Mucosa of stomach (tissue), 1 donor: ENCODE data around the gene IL6R.
"Not testable (repeated sequence)": the region's sequence is repeated elsewhere in the genome, so short reads cannot be mapped to it uniquely, and the experiment has no call there.

Source experiments
- H3K27me3 ChIP-seq: one replicate; pipeline ENCODE4 v1.7.0; 2013; ENCODE audit warnings: mild to moderate bottlenecking, low read length; ENCODE audit not compliant: control insufficient read depth, insufficient read depth
- H3K36me3 ChIP-seq: one replicate; pipeline ENCODE4 v1.7.0; 2013; ENCODE audit warnings: low read length; ENCODE audit not compliant: control insufficient read depth, insufficient read depth
- H3K4me1 ChIP-seq: one replicate; pipeline ENCODE4 v1.7.0; 2013; ENCODE audit warnings: mild to moderate bottlenecking, low read length; ENCODE audit not compliant: control insufficient read depth, insufficient read depth
- H3K4me3 ChIP-seq: one replicate; pipeline ENCODE4 v1.7.0; 2013; ENCODE audit warnings: low read length
- H3K9ac ChIP-seq: one replicate; pipeline ENCODE4 v1.7.0; 2013; ENCODE audit warnings: mild to moderate bottlenecking, low read length, moderate library complexity
- H3K9me3 ChIP-seq: one replicate; pipeline ENCODE4 v1.7.0; 2013; ENCODE audit warnings: mild to moderate bottlenecking, low read length, moderate library complexity; ENCODE audit not compliant: control insufficient read depth
- donor health status: Pancreatic carcinoma.

The IL6R gene

DNA sequence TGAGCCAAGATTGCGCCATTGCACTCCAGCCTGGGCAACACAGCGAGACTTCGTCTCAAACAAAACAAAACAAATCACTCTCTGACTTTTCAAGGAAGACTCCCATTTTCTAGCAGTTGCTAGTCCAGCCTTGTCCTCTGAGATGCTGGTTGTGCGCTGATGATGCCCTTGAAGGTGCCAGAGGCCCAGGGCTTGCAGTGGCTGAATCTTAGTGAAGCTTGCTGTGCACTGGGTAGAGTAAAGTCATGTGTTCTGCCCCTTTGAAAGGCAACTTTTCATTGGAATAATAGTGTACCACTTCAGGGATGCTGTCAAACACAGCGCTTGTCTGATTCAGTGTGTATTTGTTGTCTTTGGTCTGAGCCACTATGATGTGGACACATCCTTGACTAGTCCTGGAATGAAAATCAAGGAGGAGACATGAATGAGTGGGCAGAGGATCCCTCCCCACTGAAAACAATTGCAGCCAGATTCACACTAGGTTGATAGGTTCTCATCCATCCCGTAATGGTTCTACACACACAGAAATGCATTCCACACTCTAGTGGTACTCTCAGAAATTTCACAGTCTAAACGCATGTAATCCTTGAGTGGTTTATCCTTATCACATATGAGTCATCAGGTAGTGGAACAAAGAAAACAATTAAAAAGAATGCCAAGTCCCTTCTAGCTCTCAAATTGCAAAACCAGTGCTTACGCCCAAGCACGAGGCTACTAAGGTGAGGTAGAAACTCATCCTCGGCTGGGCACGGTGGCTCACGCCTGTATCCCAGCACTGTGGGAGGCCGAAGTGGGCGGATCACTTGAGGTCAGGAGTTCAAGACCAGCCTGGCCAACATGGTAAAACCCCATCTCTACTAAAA lies 79.0 kb downstream of the IL6R start:
- Histone ChIP-seq H3K4me1 (no peaks in the 10 kb centered on the region), H3K4me3 (no peak overlapping the region), H3K9ac (no peak overlapping the region), H3K36me3 (no peaks in the 10 kb centered on the region), H3K9me3 (no peaks in the 10 kb centered on the region), H3K27me3 (no peaks in the 10 kb centered on the region)

DNA sequence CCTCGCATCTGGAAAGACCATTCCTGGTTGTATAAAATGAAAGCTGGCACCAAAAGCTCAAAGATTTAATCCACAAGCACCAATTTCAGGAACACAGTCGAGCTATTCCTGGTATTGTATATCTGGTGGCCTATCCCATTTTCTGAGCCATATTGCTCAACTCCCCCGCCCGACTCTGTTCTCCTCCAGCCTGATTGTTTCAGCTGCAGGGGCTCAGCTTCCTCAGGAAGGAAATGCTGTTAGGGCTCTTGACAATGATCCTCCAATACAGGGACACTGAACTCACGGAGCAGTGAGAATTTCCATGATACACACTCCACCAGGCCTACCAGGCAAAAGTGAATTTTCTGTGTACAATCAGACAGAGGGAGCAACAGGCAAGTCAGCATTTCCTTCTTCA lies 80.0 kb downstream of the IL6R start:
- Histone ChIP-seq H3K4me1 (no peaks in the 10 kb centered on the region), H3K9me3 (no peaks in the 10 kb centered on the region), H3K36me3 (no peaks in the 10 kb centered on the region), H3K9ac (no peak overlapping the region), H3K4me3 (no peak overlapping the region), H3K27me3 (no peaks in the 10 kb centered on the region)

DNA sequence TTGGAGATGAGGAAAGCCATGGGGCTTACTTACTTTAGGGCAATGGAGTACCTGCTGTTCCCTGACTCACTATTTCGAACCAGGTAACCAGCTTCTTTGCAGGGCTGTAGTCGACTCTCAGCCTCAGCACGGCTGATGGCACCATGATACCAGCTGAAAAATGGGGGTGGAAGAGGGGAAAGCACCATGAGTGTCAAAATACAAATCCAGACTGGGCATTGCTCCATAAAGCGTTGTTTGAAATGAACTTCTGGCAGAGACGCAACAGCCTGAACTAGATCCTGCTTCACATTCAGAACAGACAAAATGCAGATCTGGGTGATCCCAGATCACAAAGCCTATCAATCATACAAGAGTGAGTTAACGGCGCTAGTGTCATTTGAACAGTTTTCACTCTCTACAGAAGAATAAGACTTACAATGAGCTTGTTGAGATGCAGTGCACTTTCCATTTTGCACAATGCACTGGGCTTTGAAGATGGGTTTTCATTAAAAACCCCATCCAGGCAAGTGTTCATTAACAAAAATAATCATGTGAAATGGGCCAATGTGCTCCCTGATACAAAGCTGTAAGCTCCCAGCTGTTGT lies 80.9 kb downstream of the IL6R start:
- no peaks in the 10 kb centered on the region for H3K27me3 ChIP-seq
- no peak overlapping the region for H3K4me3 ChIP-seq
- no peak overlapping the region for H3K9ac ChIP-seq
- no peaks in the 10 kb centered on the region for H3K9me3 ChIP-seq
- H3K36me3 ChIP-seq: no peaks in the 10 kb centered on the region
- no peaks in the 10 kb centered on the region for H3K4me1 ChIP-seq

DNA sequence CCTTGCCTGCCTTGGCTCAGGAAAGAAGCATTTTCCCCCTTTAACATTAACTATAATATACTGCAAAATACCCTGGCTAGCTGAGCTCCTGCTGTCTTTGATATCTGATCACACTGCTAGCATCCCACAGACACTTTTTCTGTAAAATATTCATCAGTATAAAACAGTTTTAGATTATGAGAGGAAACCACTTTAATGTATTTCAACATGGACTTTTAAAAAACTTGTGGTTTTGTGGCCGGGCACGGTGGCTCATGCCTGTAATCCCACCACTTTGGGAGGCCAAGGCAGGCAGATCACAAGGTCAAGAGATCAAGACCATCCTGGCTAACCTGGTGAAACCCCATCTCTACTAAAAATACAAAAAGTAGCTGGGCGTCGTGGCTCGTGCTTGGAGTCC lies 81.6 kb downstream of the IL6R start:
- not testable (repeated sequence) for H3K9me3 ChIP-seq, H3K4me3 ChIP-seq, H3K27me3 ChIP-seq, H3K36me3 ChIP-seq, H3K9ac ChIP-seq, H3K4me1 ChIP-seq

DNA sequence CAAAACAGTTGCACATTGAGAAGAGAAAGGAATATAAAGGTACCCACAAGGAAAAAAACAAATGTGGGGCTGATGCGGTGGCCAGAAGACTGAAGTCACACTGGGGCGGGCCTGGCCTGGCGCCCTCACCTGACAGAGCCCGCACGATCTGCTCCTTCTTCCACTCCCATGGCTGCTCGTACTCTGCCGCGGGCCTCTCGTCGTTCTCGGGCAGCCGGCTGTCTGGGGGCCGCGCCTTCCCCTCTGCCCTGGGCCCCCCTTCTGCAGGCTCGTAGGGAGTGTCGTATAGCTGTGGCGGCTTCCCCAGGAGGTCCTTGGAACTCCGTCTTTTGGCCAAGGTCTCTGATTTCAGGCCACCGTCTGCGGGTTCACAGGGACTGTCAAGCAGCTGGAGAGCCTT lies 83.8 kb downstream of the IL6R start:
- Histone ChIP-seq H3K27me3 (no peaks in the 10 kb centered on the region), H3K36me3 (no peaks in the 10 kb centered on the region), H3K9me3 (no peaks in the 10 kb centered on the region), H3K9ac (no peak overlapping the region), H3K4me1 (no peaks in the 10 kb centered on the region), H3K4me3 (no peak overlapping the region)

GRCh38 chr1:154489695-154490274 lies 84.6 kb downstream of the IL6R start:
- no peaks in the 10 kb centered on the region for H3K27me3 ChIP-seq
- H3K4me1 ChIP-seq: no peaks in the 10 kb centered on the region
- H3K36me3 ChIP-seq: no peaks in the 10 kb centered on the region
- no peaks in the 10 kb centered on the region for H3K9me3 ChIP-seq
- no peak overlapping the region for H3K9ac ChIP-seq
- H3K4me3 ChIP-seq: no peak overlapping the region

DNA sequence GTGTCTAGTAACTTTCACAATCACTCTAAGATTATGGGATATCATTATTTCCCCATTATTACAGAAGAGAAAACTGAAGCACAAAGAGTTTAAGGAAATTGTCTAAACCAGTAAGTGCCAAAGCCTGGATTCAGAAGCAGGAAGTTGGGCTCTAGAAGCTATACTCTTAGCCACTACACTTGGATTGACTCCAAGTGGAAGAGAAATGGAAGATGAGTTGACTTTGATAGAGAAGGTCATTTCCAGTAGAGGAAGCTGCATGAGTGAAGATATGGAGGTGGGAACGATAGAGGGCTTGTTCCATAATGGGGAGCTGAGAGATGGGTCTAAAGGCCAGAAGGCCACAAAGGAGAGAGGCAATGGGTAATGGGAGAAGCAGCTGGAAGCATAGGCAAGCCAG lies 85.2 kb downstream of the IL6R start:
- Histone ChIP-seq H3K4me1 (no peaks in the 10 kb centered on the region), H3K9ac (no peak overlapping the region), H3K9me3 (no peaks in the 10 kb centered on the region), H3K27me3 (no peaks in the 10 kb centered on the region), H3K4me3 (no peak overlapping the region), H3K36me3 (no peaks in the 10 kb centered on the region)

GRCh38 chr1:154492115-154492514 lies 87.0 kb downstream of the IL6R start:
- H3K27me3 ChIP-seq: no peaks in the 10 kb centered on the region
- H3K4me1 ChIP-seq: no peaks in the 10 kb centered on the region
- H3K9me3 ChIP-seq: no peaks in the 10 kb centered on the region
- H3K4me3 ChIP-seq: no peak overlapping the region
- no peaks in the 10 kb centered on the region for H3K36me3 ChIP-seq
- H3K9ac ChIP-seq: no peak overlapping the region

DNA sequence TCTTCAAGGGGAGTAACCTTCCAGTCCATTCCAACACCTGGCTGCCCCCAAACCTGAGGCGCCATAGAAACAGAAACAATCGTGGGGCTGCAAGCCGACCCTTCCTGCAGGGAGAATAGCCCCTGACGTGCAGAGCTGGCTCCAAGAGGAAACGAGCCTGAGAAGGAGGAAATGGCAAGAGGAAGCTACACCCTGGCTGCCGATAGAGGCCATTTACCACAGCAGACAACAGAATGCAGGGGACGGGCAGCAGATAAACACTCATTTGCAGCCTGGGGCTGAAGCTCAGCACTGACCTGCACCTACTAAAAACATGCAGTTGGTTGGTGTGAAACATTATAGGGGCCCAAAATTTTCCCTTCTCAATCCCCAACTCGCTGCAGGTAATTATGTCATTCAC lies 88.1 kb downstream of the IL6R start:
- no peaks in the 10 kb centered on the region for H3K27me3 ChIP-seq
- H3K9ac ChIP-seq: no peak overlapping the region
- H3K36me3 ChIP-seq: no peaks in the 10 kb centered on the region
- H3K4me1 ChIP-seq: no peaks in the 10 kb centered on the region
- H3K4me3 ChIP-seq: no peak overlapping the region
- H3K9me3 ChIP-seq: no peaks in the 10 kb centered on the region

GRCh38 chr1:154495496-154496273 lies 90.5 kb downstream of the IL6R start:
- Histone ChIP-seq H3K27me3 (peaks cover 18% of the 10 kb centered on the region), H3K36me3 (no peaks in the 10 kb centered on the region), H3K4me1 (no peaks in the 10 kb centered on the region), H3K9me3 (no peaks in the 10 kb centered on the region), H3K9ac (no peak overlapping the region), H3K4me3 (no peak overlapping the region)

- Histone ChIP-seq H3K4me3 (no peak overlapping the region), H3K36me3 (no peaks in the 10 kb centered on the region), H3K9ac (no peak overlapping the region), H3K27me3 (peaks cover 25% of the 10 kb centered on the region), H3K4me1 (peaks cover 2% of the 10 kb centered on the region), H3K9me3 (no peaks in the 10 kb centered on the region)
Measured at GRCh38 chr1:154496383-154496782, 91.2 kb downstream of the IL6R start.
